Activated B cell treated with CpG ODN at 0.5 μM for 24 hours (primary cell): Measurements from ENCODE around the gene ZIC2. TPM values are rescaled to one million over a fixed set of nuclear protein-coding genes. Genes with fewer than 3 reads are reported as not detected.

Experiments
- ATAC-seq: fragments of 200-7000 bp; cut with Tn5 transposase; one replicate; pipeline ENCODE4 v1.10.0; 2021; ENCODE audit warnings: low read depth, mild to moderate bottlenecking, moderate library complexity
- CTCF ChIA-PET: fragments of 350-600 bp; sonication (Branson Sonifier 250); formaldehyde crosslinking; loops from one replicate; lab custom pipeline; 2021; ENCODE audit warnings: antibody characterized with exemption; lab: Charles Lee
- POLR2A ChIA-PET: fragments of 350-600 bp; sonication (Branson Sonifier 250); formaldehyde crosslinking; loops from one replicate; lab custom pipeline; 2021; ENCODE audit warnings: antibody characterized with exemption; lab: Charles Lee
- DNase-seq: peaks from one replicate; pipeline ENCODE4 v3.0.0; 2022
- H3K27ac Mint-ChIP-seq: one replicate; pipeline ENCODE4 v1.8.0; 2020; ENCODE audit warnings: mixed read lengths
- H3K27me3 Mint-ChIP-seq: one replicate; pipeline ENCODE4 v1.8.0; 2021; ENCODE audit warnings: mixed read lengths
- H3K36me3 Mint-ChIP-seq: one replicate; pipeline ENCODE4 v1.8.0; 2021; ENCODE audit warnings: low read depth, mixed read lengths
- H3K4me1 Mint-ChIP-seq: one replicate; pipeline ENCODE4 v1.8.0; 2021; ENCODE audit warnings: mixed read lengths
- H3K4me3 Mint-ChIP-seq: one replicate; pipeline ENCODE4 v1.8.0; 2020; ENCODE audit warnings: mild to moderate bottlenecking, mixed read lengths
- H3K9me3 Mint-ChIP-seq: one replicate; pipeline ENCODE4 v1.8.0; 2020; ENCODE audit warnings: mixed read lengths
- CTCF ChIP-seq: fragments of 200-600 bp; IDR thresholded peaks from one replicate; pipeline ENCODE4 v1.8.0; 2022; ENCODE audit warnings: antibody characterized with exemption, mild to moderate bottlenecking
- intact Hi-C: fragments of 100-400 bp; cut with micrococcal nuclease; formaldehyde crosslinking; loops from one replicate; pipeline ENCODE4 v1.15.1; 2024
- total RNA-seq: library from RNA; stranded (reverse); gene quantifications from 2 replicates; pipeline ENCODE4 v1.2.3, GENCODE V29; 2022

The ZIC2 gene
- total RNA-seq, 1 donor from 2014 or later: not detected

GRCh38 chr13:99959540-99960230 is 21.9 kb upstream of the ZIC2 start:
- peak overlapping the region; percentile 41 for H3K4me3 Mint-ChIP-seq
- H3K27me3 Mint-ChIP-seq: peaks cover 68% of the 10 kb centered on the region
- POLR2A ChIA-PET: no interaction called here
- intact Hi-C loops: loop anchor here (2.0 kb wide), 1 partner anchor 33 kb away; no protein-coding TSS in a partner anchor
- H3K27ac Mint-ChIP-seq: no peak overlapping the region
- H3K9me3 Mint-ChIP-seq: no peaks in the 10 kb centered on the region
- CTCF ChIA-PET: no interaction called here
- no peak for ATAC-seq
- no peaks in the 10 kb centered on the region for H3K36me3 Mint-ChIP-seq
- peaks cover 20% of the 10 kb centered on the region for H3K4me1 Mint-ChIP-seq
- TF ChIP-seq CTCF: no peak
- DNase-seq: no peak

- CTCF ChIA-PET: no interaction called here
These were observed 20.8 kb upstream of the ZIC2 start for GRCh38 chr13:99960663-99961311.

GRCh38 chr13:99961636-99962035 is 19.9 kb upstream of the ZIC2 start:
- ChIA-PET CTCF (no interaction called here), POLR2A (no interaction called here)
- no peak overlapping the region for H3K27ac Mint-ChIP-seq
- intact Hi-C loops: no loop called here
- DNase-seq (no peak), ATAC-seq (no peak)
- H3K4me3 Mint-ChIP-seq: no peak overlapping the region
- H3K4me1 Mint-ChIP-seq: peaks cover 13% of the 10 kb centered on the region
- no peaks in the 10 kb centered on the region for H3K36me3 Mint-ChIP-seq
- no peaks in the 10 kb centered on the region for H3K9me3 Mint-ChIP-seq
- TF ChIP-seq CTCF: no peak
- H3K27me3 Mint-ChIP-seq: peaks cover 65% of the 10 kb centered on the region

More at GRCh38 chr13:99960663-99961311, 20.8 kb upstream of the ZIC2 start:
- DNase-seq (no peak), ATAC-seq (no peak)
- POLR2A ChIA-PET: no interaction called here
- Mint-ChIP-seq H3K9me3 (no peaks in the 10 kb centered on the region), H3K27me3 (peaks cover 63% of the 10 kb centered on the region), H3K36me3 (no peaks in the 10 kb centered on the region), H3K27ac (no peak overlapping the region), H3K4me1 (peaks cover 20% of the 10 kb centered on the region), H3K4me3 (no peak overlapping the region)
- intact Hi-C loops: no loop called here
- no peak for TF ChIP-seq CTCF

- TF ChIP-seq CTCF: no peak
- no peak overlapping the region for H3K4me3 Mint-ChIP-seq
- intact Hi-C loops: no loop called here
- no peak for ATAC-seq
- H3K27me3 Mint-ChIP-seq: peaks cover 66% of the 10 kb centered on the region
- CTCF ChIA-PET: no interaction called here
- H3K4me1 Mint-ChIP-seq: peaks cover 12% of the 10 kb centered on the region
- POLR2A ChIA-PET: no interaction called here
- no peak overlapping the region for H3K27ac Mint-ChIP-seq
- H3K36me3 Mint-ChIP-seq: no peaks in the 10 kb centered on the region
- no peaks in the 10 kb centered on the region for H3K9me3 Mint-ChIP-seq
- no peak for DNase-seq
These were observed 19.3 kb upstream of the ZIC2 start for GRCh38 chr13:99962242-99962641.

- no peaks in the 10 kb centered on the region for H3K9me3 Mint-ChIP-seq
- no peaks in the 10 kb centered on the region for H3K36me3 Mint-ChIP-seq
- H3K27ac Mint-ChIP-seq: no peak overlapping the region
- POLR2A ChIA-PET: no interaction called here
- DNase-seq: no peak
- peaks cover 60% of the 10 kb centered on the region for H3K27me3 Mint-ChIP-seq
- intact Hi-C loops: no loop called here
- H3K4me1 Mint-ChIP-seq: peaks cover 16% of the 10 kb centered on the region
- CTCF ChIA-PET: no interaction called here
- H3K4me3 Mint-ChIP-seq: no peak overlapping the region
- ATAC-seq: no peak
- no peak for TF ChIP-seq CTCF
These were observed 17.7 kb upstream of the ZIC2 start for GRCh38 chr13:99963816-99964339.
